ENCODE results near the gene ZDHHC3.

The ZDHHC3 gene, protein sequence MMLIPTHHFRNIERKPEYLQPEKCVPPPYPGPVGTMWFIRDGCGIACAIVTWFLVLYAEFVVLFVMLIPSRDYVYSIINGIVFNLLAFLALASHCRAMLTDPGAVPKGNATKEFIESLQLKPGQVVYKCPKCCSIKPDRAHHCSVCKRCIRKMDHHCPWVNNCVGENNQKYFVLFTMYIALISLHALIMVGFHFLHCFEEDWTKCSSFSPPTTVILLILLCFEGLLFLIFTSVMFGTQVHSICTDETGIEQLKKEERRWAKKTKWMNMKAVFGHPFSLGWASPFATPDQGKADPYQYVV

DNA sequence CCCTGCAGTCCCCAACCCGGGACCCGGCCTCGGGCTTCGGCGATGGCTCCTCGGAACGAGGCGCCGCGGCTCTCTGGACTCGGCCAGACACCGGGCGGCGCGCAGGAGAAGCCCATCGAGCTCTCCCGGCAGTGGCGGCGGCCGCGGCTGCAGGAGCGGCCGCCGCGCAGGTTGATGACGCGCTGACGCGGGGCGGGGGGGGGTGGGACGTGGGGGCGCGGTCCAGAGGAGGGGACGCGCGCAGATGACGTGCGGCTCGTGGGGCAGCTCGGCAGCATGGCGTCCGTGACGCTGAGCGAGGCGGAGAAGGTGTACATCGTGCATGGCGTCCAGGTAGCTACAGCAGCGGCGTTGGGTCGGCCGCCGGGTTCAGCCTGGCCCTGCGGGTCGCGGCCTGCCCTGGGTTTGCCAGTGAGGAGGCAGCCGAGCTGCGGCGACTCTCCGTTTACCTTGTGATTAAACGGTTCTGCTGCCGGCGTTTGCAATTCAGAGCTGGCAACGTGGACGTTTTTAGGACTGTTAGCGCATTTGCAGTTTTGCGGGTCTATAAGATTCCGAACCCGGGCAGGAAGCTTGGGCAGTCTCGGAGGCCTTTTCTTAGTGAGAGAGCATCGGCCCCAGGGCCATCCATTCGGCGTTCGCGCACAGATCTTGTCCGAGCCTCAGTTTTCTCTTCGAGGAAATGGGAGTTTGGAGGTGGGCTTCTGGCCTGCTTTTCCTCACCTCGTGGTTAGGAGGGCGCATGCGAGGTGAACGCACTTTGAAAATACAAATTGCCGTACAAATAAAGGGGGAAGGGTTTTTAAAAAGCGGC lies at the start of gene ZDHHC3, which contains the start of gene EXOSC7:
Gene ZDHHC3 (minus strand): TSS at position 173 of the 814 bp plus-strand sequence. CDS start 16,738 bp downstream, outside the sequence.
Gene EXOSC7 (plus strand): TSS at position 243 of the 814 bp plus-strand sequence. CDS start 34 bp downstream, at position 277.
- DNase-seq, result peak; percentile 87

DNA sequence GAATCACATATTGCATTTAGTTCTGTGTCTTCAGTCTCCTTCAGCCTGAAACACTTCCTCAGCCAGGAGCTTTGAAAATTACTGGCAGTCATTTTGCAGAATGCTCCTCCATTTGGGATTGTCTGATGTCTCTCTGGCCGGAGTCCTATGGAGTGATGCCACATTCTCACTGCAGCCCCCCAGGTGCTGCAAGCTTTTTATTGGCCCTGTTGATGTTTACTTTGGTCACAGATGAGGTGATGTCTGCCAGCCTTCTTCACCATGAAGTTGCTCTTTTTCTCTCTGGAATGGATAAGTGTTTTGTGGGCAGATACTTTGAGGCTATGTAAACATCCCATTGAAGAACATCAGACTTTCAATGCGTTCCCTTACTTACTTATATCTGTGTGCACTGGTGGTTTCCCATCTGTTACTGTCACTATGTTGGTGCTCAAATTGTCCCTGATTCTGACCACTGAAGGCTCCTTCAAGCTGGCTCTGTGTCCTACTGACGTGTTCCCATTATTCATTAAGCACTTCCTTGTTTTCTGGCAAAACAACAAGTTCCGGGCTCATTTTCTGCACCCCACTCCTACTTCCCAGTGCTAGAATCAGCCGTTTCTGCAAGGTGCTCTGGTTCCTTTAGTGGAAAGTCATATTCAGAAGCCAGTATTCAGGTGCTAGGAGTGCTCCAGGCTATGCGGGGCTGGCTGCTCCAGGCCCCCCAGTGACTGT lies 48.7 kb upstream of the ZDHHC3 start:
- DNase-seq, result peak; percentile 44

DNA sequence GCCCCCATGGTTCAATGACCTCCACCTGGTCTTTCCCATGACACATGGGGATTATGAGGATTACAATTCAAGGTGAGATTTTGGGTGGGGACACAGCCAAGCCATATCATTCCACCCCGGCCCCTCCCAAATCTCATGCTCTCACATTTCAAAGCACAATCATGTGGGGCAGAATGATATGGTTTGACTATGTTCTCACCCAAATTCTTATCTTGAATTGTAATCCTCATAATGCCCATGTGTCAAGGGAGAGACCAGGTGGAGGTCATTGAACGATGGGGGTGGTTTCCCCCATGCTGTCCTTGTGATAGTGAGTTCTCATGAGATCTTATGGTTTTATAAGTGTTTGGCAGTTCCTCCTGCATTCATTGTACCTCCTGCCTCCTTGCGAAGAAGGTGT lies 47.7 kb upstream of the ZDHHC3 start:
- no peak for DNase-seq

DNA sequence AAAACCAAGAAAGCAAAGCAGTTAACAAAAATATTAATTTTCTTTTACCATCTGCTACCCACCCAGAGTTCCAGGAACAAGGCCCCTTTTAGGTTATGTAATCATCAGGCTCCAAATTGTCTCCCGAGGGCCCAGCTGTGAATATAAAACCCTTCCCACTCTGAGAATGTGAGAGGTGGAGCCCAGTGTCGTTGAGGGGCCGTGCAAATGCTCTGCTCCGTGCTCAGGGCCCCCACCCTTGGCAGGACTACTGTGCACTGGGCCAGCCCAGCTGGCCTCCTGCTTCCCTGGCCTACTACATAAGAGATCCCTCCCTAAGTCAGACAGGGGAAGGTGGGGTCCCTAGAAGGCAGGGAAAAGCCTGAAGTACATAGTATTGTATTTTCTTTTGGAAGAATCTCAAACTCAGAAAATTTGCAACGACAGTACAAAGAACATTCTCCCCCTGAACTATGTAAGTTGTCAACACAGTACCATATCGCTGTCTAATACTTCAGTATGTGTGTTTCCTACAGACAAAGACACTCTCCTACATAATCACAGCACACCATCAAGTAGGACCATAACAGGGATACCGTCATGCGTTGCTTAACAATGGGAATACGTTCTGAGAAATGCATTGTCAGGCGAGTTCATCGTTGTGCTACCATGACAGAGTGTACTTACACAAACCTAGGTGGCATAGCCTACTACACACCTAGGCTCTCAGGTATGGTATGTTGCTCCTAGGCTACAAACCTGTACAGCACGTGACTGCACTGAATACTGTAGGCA lies 45.7 kb upstream of the ZDHHC3 start:
- DNase-seq, result no peak

DNA sequence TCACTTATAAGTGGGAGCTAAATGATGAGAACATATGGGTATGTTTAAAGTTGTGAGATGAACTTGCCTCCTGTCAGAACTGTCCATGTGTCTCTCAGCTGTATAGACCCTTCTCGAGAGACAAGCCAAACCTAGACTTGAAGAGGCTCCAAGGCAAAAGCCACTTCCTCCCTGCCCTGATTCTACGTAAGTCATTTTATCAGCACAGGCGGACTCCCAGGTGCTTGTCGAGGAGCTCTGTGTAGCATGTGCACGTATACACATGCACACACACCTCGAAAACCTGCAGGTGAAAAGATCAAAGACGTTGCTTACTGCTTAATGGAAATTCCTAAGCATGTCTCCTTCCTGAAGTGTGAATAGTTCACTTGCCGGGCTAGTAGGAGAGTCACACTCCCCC lies 44.6 kb upstream of the ZDHHC3 start:
- no peak for DNase-seq

DNA sequence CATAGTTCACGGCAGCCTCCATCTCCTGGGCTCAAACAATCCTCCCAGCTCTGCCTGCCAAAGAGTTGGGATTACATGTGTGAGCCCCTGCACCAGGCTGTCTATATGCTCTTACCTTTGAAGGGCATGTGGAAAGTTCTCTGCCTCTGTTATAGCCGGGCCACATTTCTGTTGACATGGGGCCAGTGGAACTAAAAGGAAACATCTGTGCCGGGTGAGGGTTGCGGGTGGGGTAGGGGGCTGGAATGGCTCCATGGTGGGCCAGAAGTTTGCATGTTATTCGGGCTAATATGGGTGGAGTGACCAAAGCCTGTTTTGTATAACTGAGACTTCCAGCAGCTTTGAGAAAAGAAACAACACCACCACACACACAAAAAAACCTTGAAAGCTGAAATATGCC lies 41.8 kb upstream of the ZDHHC3 start:
- no peak for DNase-seq

DNA sequence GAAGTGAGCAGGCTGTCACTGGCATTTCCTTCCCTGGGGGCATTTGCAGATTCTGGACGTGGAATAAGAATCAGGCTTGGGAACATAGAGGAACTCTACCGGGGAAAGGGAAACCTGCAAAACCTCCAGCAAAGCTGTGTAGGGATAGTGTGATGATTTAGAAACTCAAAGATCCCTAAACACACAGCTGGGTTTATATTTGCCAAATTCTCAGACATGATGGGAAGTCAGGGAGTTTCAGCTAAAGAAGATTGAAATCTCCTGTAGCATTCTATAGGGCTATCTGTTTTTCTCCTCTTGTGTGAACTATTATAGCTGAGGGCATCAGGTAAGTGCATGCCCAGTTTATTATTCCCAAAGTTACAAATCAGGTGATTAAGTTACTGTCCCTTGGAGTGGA lies 40.9 kb upstream of the ZDHHC3 start:
- DNase-seq, result no peak

DNA sequence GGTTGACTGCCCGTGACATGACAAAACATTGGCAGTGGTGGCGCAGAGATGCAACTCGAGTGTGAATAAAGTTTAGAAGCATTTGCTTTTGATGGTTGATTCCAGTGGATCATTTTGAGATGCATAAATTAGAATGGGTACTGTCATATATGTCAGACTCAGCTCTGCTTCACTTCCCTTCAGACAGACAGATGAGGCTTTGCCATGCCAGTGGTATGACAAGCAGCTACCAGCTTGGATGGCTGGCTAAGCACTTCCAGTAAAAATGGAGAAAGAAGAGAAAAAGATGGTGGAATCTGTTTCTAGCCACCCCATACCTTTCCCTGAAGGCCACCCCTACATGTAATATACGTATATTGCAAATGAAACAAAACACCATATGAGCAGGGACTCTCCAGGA lies 36.6 kb upstream of the ZDHHC3 start:
- DNase-seq, result no peak

DNA sequence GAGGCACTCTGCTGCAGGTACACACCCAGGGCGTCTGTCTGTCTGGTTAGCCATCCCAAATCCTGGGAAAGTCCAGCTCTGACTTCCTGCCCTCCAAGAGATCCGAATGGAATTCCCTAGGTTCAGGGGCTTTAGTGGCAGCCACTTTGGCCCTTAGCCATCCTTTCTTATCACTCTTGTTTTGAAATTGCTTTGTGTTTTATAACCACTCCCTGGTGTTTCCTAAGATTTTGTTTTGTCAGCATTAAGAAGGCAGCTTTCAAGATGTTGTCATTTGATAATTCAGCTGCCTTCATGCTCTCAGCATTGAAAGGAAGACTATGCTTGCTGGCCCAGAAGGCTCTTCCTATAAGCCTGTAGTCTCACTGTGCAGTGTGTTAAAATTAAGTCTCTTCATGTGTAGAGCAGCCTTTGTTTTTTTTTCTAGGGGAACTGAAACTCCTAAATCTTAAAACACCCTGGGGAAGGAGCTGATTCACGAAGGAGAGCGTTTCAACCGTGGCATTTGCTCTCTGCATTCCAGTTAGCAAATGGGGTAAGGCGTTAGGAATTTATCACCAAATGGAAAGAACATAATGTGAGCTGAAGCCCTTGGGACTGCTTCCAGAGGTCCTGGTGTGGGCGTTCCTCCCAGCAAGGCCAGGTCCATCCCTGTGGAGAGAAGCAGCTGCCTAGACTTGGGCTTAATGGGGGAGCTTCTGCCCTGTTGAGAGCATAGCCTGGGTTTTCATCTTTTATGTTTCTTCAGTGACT lies 36.0 kb upstream of the ZDHHC3 start:
- DNase-seq, result peak; percentile 39

DNA sequence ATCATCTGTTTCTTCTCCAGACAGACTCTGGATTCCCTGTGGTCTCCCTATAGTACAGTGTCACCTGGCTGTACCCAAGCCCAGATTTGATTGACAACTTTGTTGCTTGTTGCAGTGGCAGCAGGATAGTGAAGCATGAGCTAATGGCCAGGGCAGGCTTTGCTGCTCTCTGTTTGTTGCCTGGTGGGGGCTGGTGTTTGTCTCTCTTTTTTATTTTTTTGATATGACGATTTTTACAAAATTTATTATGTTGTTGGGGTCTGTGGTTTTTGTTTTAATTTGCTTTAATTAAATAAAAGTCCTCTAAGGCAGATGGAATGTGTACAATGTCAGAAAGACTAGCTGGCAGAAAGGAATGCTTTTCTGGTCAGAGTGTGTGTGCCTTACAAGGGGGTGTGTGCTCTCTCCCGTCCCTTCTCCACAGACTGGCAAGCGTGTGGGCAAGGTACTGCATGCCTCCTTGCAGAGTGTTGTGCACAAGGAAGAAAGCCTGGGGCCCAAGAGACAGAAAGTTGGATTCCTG lies 34.9 kb upstream of the ZDHHC3 start:
- no peak for DNase-seq

DNA sequence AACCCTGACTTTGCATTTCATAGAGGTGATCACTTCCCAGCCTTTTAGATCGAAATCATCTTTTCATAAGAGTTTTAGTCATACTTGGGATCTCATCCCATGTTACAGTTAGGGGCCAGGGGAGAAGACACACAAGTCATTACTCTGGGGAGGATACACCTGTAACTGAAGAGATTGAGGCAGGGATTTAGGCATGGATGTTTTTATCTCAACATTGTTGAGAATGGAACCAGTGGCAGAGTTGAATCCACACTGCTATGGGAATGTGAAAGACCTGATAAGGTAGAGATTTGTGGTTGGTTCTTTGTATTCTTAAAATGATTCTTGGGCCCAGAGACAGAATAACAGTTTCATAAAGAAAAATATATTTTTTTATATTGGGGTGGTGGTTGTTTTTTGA lies 33.9 kb upstream of the ZDHHC3 start:
- no peak for DNase-seq

DNA sequence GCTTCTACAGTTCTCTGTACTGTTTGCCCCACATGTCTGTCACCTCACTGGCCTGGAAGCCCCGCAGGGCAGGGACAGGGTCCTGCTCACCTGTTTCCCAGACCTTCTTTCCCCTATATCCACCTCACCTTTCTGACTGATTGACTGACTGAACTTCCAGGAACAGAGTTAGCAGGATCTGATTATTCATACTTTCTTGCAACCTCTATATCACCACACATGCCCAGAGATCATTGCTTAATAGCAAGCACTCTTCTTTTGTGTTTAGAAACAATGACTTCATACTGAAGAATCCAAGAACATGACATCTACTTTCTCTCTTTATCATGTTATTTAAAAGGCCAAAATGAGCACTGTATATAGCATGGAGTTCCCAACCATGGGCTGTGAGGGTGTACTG lies 32.1 kb upstream of the ZDHHC3 start:
- no peak for DNase-seq

DNA sequence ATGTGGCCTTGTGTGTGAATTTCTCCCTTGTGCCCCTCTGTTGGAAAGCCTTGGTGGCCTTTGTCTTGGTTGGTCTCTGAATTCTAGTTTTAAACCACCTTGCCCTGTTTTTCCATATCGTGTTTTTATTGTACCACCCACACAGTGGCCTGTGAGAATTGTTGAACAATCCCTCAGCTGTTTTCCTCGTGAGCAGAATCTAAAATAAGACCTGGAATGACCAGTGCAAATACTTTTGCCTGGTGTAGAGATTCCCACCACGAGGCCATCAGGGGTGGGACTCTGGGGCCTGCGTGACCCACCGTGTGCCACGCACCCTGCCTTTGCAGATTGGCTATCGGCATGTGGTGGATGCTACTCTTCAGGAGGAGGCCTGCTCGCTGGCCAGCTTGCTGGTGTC lies 31.1 kb upstream of the ZDHHC3 start:
- DNase-seq, result no peak

DNA sequence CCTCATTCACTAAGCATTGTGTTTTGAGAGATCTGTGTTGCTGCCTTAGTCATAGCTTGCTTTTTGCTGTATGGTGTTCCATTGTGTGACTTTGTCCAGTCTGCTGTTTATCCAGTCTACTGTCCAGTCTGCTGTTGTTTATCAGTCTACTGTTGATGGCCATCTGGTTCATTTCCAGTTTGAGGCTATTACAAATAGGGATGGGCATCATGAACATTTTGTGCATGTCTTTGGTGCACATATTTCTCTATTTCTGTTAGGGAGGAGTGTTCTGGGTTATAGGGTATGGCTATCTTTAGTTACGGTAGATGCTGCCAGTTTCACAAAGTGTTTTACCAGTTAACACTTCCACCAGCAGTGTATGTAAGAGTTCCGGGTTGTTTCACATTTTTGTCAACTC lies 27.9 kb upstream of the ZDHHC3 start:
- no peak for DNase-seq

DNA sequence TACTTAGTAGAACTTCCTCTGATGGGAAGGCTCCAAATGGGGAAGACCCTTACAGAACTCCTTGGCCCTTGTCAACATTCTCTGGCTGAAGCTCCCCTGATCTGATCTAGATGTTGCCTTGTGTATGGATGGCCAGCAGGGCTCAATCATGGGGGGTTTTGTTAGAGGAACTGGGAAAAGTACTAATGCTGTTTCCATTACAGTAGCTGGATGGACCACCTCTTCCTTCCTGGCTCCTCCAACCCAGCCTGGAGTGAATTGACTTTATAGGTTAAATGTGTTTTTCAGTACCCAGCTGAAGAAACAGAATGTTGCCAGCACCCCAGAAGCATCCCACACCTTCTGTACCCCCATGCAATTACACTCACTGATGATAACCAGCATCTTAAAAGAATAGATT lies 27.4 kb upstream of the ZDHHC3 start:
- DNase-seq, result no peak

DNA sequence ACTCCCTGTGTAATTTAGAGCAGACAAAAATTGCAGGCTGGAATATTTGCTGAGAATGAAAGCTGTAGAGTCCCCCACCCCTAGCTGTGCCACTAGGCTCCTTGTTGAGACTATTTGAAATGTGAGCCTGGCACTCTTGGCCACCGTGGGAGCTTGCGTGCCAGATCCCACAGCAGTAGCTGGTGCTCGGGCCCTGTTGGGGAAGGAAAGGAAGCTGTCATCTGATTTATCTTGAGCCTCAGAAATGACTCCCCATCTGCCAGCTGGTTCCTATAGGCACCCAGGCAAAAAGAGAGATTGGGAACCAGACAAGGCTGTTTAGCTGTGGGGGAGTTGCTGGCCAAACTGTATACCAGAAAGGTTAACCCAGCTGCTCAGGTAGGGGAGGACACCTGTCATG lies 26.7 kb upstream of the ZDHHC3 start:
- no peak for DNase-seq

DNA sequence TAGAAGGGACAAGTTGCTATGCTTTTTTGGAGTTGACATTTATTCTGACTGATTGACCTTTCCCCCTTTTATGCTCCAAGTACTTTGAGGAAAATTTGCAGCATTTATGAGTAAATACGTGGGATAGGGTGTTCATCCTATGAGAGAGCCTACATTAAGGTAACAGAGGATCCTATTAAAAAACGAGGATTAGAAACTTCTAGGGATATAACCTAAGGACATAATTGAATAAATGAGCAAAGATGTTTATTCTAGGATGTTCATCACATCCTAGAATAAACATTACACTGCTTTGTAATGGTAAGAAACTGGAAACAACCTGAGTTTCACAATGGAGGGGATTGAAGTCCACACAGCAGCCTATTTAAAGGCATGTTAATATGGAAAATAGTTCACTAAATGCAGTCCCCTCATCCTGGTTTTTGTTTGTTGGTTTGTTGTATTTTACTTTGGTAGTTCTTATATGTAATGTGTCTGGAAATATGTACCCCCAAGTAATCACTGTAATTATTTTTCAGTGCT lies 26.2 kb upstream of the ZDHHC3 start:
- no peak for DNase-seq

DNA sequence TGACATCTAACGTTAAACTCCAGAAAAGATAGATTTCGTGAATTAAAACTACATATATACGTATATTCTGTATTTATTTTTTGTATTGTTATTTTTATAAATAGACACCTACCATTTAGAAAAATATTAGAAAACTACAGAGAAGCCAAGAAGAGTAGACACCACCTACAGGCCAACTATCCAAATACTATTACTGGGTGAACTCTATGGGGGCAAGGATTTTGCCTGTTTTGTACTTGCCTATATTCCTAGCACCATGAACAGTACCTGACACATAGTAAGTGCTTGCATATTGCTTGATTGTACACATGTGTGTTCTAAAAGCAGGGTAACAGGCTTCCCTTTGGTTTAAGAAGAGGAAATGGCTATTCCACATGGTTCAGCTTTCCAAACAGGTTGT lies 25.8 kb upstream of the ZDHHC3 start:
- DNase-seq, result no peak

DNA sequence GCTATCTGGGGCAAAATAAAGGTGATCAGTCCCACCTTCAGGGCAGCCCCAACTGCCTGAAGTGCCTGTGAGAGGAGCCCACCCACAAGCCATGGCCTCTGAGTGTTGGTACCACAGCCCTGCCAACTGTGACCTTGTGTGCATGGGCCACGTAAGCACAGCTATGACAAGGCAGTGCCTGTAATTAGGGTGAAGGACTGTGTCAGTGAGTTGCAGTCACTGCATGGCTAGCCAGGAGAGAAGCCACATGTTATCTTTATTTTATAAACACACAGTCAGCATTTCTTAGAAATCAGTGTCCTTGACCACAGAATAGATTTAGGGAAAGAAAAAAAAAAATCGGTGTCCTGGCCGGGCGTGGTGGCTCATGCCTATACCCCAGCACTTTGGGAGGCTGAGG lies 24.8 kb upstream of the ZDHHC3 start:
- DNase-seq, result no peak

DNA sequence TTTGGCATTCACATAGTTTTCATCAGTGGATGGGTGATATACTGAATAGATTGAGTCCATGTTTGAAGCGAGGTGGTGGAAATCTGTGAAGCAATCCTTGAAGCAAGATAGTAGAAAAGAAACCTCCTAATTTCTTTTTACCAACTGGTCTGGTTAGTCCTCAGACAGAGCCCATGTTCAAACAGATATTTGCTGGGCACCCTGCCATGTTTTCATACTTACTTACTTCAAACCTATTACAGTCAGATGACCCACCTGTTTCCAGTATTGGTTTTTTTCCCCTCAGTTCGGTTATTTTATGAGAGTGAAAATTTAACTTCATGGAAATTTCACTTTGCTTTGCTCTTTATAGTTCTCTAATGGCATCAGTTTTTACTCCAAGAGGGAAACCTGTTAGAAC lies 23.8 kb upstream of the ZDHHC3 start:
- DNase-seq, result no peak

DNA sequence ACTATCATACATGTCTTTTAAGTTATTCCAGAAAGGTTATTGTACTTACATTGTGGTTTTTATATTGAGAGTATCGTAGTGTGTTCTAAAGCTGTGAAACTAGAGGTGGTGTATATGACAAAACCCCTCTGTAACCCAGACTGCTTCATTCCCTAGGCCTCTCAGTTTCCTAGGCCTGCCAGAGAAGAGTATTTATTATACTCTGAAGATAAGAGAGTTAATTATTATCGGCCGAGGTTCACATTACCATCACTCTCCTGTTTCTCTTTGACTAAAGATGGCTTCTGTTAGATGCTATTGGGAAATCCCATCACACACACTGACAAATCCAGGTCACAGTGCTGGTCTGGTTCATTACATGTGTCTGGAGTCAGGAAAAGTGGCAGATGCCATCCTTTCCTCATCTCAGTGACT lies 20.6 kb upstream of the ZDHHC3 start:
- no peak for DNase-seq

Measured in inflammatory macrophage treated with lipopolysaccharide for 4 hours (primary cell).